Caco-2 (cell line): ENCODE results near the gene RNU5B-1. TPM values are rescaled to one million over a fixed set of nuclear protein-coding genes. Genes with fewer than 3 reads are reported as not detected.

Source experiments
- BruUV-seq: library from RNA; stranded (reverse); fragments of 400-500 nt; replicated peaks from 2 replicates; lab custom pipeline; 2021; lab: Mats Ljungman, UMichigan
- CTCF ChIA-PET: fragments of 300-600 bp; sonication (Branson Sonifier 250); formaldehyde crosslinking; loops from one replicate; lab custom pipeline; 2022; ENCODE audit warnings: antibody characterized with exemption; lab: Charles Lee
- POLR2A ChIA-PET: fragments of 300-600 bp; sonication (Branson Sonifier 250); formaldehyde crosslinking; loops from one replicate; lab custom pipeline; 2022; ENCODE audit warnings: antibody characterized with exemption; lab: Charles Lee
- DNase-seq, 2 experiments: peaks; one replicate each; pipeline versions ENCODE4 v3.0.0 to v3.0.0-alpha.2; 2020 to 2022
- H3K27me3 ChIP-seq: replicated peaks from 2 replicates; pipeline ENCODE4 v1.6.0; 2011; ENCODE audit warnings: low read length; ENCODE audit not compliant: control insufficient read depth, insufficient read depth
- H3K36me3 ChIP-seq: 2 replicates; pipeline ENCODE4 v1.5.1; 2011; ENCODE audit warnings: low read length; ENCODE audit not compliant: control insufficient read depth, insufficient read depth
- H3K4me1 ChIP-seq: fragments of 250-450 bp; sonication (Bioruptor Pico); 2 replicates; pipeline ENCODE4 v1.5.1; 2020; ENCODE audit warnings: mild to moderate bottlenecking
- H3K4me3 ChIP-seq: 2 replicates; pipeline ENCODE4 v1.5.1; 2011; ENCODE audit warnings: low read depth, mild to moderate bottlenecking, control low read depth, low read length
- H3K9me3 ChIP-seq: fragments of 250-450 bp; sonication (Bioruptor Pico); 2 replicates; pipeline ENCODE4 v1.5.1; 2020; ENCODE audit warnings: mild to moderate bottlenecking, moderate library complexity
- H3K27ac Mint-ChIP-seq: one replicate; pipeline ENCODE4 v1.8.0; 2022; ENCODE audit warnings: mixed read lengths; ENCODE audit not compliant: unreplicated experiment
- H3K27me3 Mint-ChIP-seq: one replicate; pipeline ENCODE4 v1.8.0; 2022; ENCODE audit warnings: mixed read lengths; ENCODE audit not compliant: insufficient read depth, unreplicated experiment
- H3K36me3 Mint-ChIP-seq: one replicate; pipeline ENCODE4 v1.8.0; 2022; ENCODE audit warnings: mild to moderate bottlenecking, mixed read lengths; ENCODE audit not compliant: insufficient read depth, unreplicated experiment
- H3K4me1 Mint-ChIP-seq: one replicate; pipeline ENCODE4 v1.8.0; 2022; ENCODE audit warnings: low read depth, mixed read lengths; ENCODE audit not compliant: unreplicated experiment
- H3K4me3 Mint-ChIP-seq: one replicate; pipeline ENCODE4 v1.8.0; 2022; ENCODE audit warnings: mild to moderate bottlenecking, moderate library complexity, mixed read lengths; ENCODE audit not compliant: unreplicated experiment
- H3K9me3 Mint-ChIP-seq: one replicate; pipeline ENCODE4 v1.8.0; 2022; ENCODE audit warnings: mixed read lengths; ENCODE audit not compliant: unreplicated experiment
- intact Hi-C: fragments of 100-400 bp; cut with micrococcal nuclease; formaldehyde crosslinking; loops from one replicate; pipeline ENCODE4 v1.10.0; 2022; ENCODE audit not compliant: unreplicated experiment
- total RNA-seq: library from RNA; stranded (reverse); gene quantifications from 2 replicates; pipeline ENCODE4 v1.2.3, GENCODE V29; 2022
- TF ChIP-seq, protein P1 (sequence below), 2 experiments: fragments of 200-600 bp in 1 of 2; IDR thresholded peaks; 1 replicate in 1 of 2; 2 replicates in 1 of 2; pipeline versions ENCODE4 v1.5.1 to v1.8.0; 2011 to 2022; ENCODE audit warnings: antibody characterized with exemption in 1 of 2, control low read depth in 1 of 2, inconsistent platforms in 1 of 2, low read depth in 1 of 2, low read length in 1 of 2, mild to moderate bottlenecking in 1 of 2, moderate library complexity in 1 of 2; ENCODE audit not compliant: insufficient read depth in 1 of 2, severe bottlenecking in 1 of 2, unreplicated experiment in 1 of 2

Gene RNU5B-1
- total RNA-seq, 1 experiment from 2014 or later: not detected

DNA sequence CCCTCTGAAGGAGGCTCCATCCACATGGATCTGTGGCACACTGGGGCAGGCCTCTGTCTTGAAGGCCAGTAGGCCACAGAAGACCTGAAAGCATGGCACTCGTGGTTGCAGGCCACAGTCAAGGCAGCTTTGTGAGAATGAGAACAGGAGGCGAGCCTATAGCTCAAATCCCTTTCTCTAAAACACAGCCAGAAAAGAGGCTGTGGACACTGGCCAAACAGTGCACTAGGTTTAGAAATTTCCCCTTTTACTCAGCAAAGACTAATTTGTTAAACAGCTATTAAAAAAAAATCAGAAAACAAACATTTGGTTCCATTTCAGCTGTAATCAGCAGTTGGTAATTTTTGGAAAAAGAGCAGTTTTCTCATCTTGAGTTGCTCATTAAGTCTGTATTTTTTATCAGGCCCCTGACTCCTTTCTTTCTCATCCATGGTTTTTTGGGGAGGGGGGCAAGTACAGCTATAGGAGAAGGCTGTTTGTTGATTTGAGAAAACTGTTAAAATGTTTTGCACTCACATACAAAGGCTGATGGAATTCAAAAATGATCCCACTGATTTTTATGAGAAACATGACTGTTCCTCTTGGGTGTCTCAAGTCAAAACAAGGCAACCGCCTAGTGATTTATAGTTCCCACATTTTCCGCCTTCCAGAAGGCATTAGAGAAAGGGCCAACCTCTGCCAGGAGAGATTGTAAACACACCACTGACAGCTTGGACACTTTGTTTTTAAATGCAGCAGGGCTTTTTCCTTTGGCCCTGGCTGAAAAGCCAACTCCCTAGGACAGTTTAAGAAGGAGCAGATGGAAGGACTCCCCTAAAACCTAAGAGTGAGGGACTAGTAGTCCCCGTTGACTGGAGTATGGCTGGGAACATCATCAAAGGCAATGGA, 45.9 kb upstream of the RNU5B-1 start:
- Mint-ChIP-seq H3K4me1 (no peaks in the 10 kb centered on the region), H3K27me3 (no peaks in the 10 kb centered on the region), H3K36me3 (peaks cover 6% of the 10 kb centered on the region), H3K27ac (no peak overlapping the region), H3K9me3 (no peaks in the 10 kb centered on the region), H3K4me3 (no peak overlapping the region)
- ChIA-PET POLR2A (no interaction called here), CTCF (interaction anchor here (0.6 kb wide), 1 partner anchor 228 kb away, joined by 8 read pairs; no protein-coding TSS in a partner anchor)
- TSS peak; percentile 41 for BruUV-seq
- DNase-seq: no peak
- Histone ChIP-seq H3K36me3 (no peaks in the 10 kb centered on the region; the same call in 1 of the 2 replicates), H3K9me3 (no peaks in the 10 kb centered on the region), H3K4me1 (no peaks in the 10 kb centered on the region), H3K27me3 (no peaks in the 10 kb centered on the region), H3K4me3 (no peak overlapping the region)
- intact Hi-C loops: no loop called here
- TF ChIP-seq, protein P1, sequence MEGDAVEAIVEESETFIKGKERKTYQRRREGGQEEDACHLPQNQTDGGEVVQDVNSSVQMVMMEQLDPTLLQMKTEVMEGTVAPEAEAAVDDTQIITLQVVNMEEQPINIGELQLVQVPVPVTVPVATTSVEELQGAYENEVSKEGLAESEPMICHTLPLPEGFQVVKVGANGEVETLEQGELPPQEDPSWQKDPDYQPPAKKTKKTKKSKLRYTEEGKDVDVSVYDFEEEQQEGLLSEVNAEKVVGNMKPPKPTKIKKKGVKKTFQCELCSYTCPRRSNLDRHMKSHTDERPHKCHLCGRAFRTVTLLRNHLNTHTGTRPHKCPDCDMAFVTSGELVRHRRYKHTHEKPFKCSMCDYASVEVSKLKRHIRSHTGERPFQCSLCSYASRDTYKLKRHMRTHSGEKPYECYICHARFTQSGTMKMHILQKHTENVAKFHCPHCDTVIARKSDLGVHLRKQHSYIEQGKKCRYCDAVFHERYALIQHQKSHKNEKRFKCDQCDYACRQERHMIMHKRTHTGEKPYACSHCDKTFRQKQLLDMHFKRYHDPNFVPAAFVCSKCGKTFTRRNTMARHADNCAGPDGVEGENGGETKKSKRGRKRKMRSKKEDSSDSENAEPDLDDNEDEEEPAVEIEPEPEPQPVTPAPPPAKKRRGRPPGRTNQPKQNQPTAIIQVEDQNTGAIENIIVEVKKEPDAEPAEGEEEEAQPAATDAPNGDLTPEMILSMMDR (IDR thresholded peaks at IDR 0.05; ENCODE audit: insufficient read depth in 1 of 2, low read depth in 1 of 2, low read length in 1 of 2, severe bottlenecking in 1 of 2, unreplicated experiment in 1 of 2): no peak

DNA sequence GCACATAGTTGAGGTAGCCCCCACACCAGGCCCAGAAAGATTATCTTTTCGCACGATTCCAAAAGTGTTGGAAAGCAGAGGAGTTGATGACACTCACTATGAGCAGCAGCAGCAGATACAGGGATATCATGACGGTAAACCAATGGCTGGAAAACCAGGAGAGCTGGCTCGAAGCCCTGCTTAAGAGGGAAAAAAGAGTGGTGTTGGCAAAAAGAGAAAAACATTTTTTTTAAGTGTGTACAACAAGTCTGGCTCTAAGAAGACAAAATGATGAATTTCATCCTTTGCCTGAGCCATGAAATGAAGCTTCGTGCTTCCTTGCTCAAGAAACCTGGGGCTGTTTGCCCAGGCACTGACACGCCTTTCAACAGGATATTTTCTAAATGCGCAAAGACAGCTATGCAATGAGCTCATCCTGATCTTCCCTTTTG, 45.1 kb upstream of the RNU5B-1 start:
- no peaks in the 10 kb centered on the region for H3K9me3 ChIP-seq
- no peaks in the 10 kb centered on the region; the same call in 1 of the 2 replicates for H3K36me3 ChIP-seq
- H3K9me3 Mint-ChIP-seq: no peaks in the 10 kb centered on the region
- H3K4me3 Mint-ChIP-seq: no peak overlapping the region
- H3K36me3 Mint-ChIP-seq: peaks cover 6% of the 10 kb centered on the region
- intact Hi-C loops: no loop called here
- no peak for DNase-seq
- no TSS peak for BruUV-seq
- H3K4me1 Mint-ChIP-seq: no peaks in the 10 kb centered on the region
- POLR2A ChIA-PET: no interaction called here
- no peak overlapping the region for H3K27ac Mint-ChIP-seq
- H3K27me3 ChIP-seq: no peaks in the 10 kb centered on the region
- H3K4me1 ChIP-seq: no peaks in the 10 kb centered on the region
- H3K4me3 ChIP-seq: no peak overlapping the region
- TF ChIP-seq, protein P1 (IDR thresholded peaks at IDR 0.05; ENCODE audit: insufficient read depth in 1 of 2, low read depth in 1 of 2, low read length in 1 of 2, severe bottlenecking in 1 of 2, unreplicated experiment in 1 of 2): no peak
- CTCF ChIA-PET: no interaction called here
- H3K27me3 Mint-ChIP-seq: no peaks in the 10 kb centered on the region

DNA sequence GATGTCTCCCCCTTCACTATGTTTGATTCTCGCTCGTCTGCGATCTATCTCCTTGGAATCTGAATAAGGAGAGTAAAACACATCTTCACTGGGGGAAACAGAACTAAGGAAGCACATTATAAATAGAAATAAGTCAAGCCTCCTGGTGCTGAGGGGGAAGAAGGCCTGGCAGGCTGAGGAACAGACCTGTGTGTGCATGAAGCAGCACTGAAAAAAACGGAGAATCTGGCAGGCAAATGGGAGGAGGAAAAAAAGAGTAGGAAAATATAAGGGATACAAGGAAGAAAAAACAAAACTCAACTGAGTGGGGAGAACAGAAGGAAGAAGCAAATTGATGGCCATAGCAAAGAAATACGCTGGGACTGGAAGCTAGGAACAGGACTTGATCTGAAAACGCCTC, 43.5 kb upstream of the RNU5B-1 start:
- no peaks in the 10 kb centered on the region for H3K9me3 Mint-ChIP-seq
- POLR2A ChIA-PET: no interaction called here
- CTCF ChIA-PET: no interaction called here
- no peak overlapping the region for H3K27ac Mint-ChIP-seq
- H3K4me3 ChIP-seq: no peak overlapping the region
- no peaks in the 10 kb centered on the region for H3K27me3 Mint-ChIP-seq
- intact Hi-C loops: no loop called here
- H3K4me1 ChIP-seq: no peaks in the 10 kb centered on the region
- DNase-seq: no peak
- no TSS peak for BruUV-seq
- TF ChIP-seq, protein P1 (IDR thresholded peaks at IDR 0.05; ENCODE audit: insufficient read depth in 1 of 2, low read depth in 1 of 2, low read length in 1 of 2, severe bottlenecking in 1 of 2, unreplicated experiment in 1 of 2): no peak
- no peak overlapping the region for H3K4me3 Mint-ChIP-seq
- no peaks in the 10 kb centered on the region for H3K27me3 ChIP-seq
- H3K9me3 ChIP-seq: no peaks in the 10 kb centered on the region
- H3K36me3 ChIP-seq: no peaks in the 10 kb centered on the region; the same call in 1 of the 2 replicates
- H3K4me1 Mint-ChIP-seq: no peaks in the 10 kb centered on the region
- peaks cover 3% of the 10 kb centered on the region for H3K36me3 Mint-ChIP-seq
